Loucy (cell line): ENCODE measurements around the gene UBE2J2.
"Not testable (repeated sequence)": the region's sequence is repeated elsewhere in the genome, so short reads cannot be mapped to it uniquely, and the experiment has no call there.

ENCODE experiments used
- H2AFZ ChIP-seq: fragments of 200-600 bp; sonication (generic); 2 replicates; pipeline ENCODE4 v1.6.0; 2016; ENCODE audit warnings: antibody characterized with exemption, mild to moderate bottlenecking, low read length, moderate library complexity
- H3F3A ChIP-seq: fragments of 200-600 bp; 2 replicates; pipeline ENCODE4 v1.6.0; 2016; ENCODE audit warnings: antibody characterized with exemption, low read depth, mild to moderate bottlenecking
- H3K27me3 ChIP-seq: fragments of 200-600 bp; sonication (generic); 2 replicates; pipeline ENCODE4 v1.6.1; 2014; ENCODE audit warnings: low read length, mild to moderate bottlenecking; ENCODE audit not compliant: insufficient read depth, poor library complexity, severe bottlenecking
- H3K36me3 ChIP-seq: fragments of 200-600 bp; sonication (generic); 2 replicates; pipeline ENCODE4 v1.6.1; 2016; ENCODE audit warnings: low read length; ENCODE audit not compliant: insufficient read depth
- H3K4me1 ChIP-seq: fragments of 200-600 bp; sonication (generic); 2 replicates; pipeline ENCODE4 v1.5.1; 2014; ENCODE audit warnings: low read length, mild to moderate bottlenecking; ENCODE audit not compliant: insufficient read depth, poor library complexity, severe bottlenecking
- H3K4me2 ChIP-seq: fragments of 200-600 bp; sonication (generic); 2 replicates; pipeline ENCODE4 v1.6.0; 2014; ENCODE audit warnings: antibody characterized with exemption, low read length, low read depth, mild to moderate bottlenecking; ENCODE audit not compliant: poor library complexity, severe bottlenecking
- H3K4me3 ChIP-seq: fragments of 200-600 bp; sonication (generic); 2 replicates; pipeline ENCODE4 v1.5.1; 2014; ENCODE audit warnings: low read length, mild to moderate bottlenecking, mixed read lengths; ENCODE audit not compliant: poor library complexity, severe bottlenecking
- H3K79me2 ChIP-seq: fragments of 200-600 bp; sonication (generic); 2 replicates; pipeline ENCODE4 v1.6.1; 2014; ENCODE audit warnings: low read length; ENCODE audit not compliant: insufficient read depth
- H3K9ac ChIP-seq: fragments of 200-600 bp; sonication (generic); 2 replicates; pipeline ENCODE4 v1.6.0; 2014; ENCODE audit warnings: mild to moderate bottlenecking, low read depth, low read length, moderate library complexity; ENCODE audit not compliant: poor library complexity, severe bottlenecking
- H3K9me2 ChIP-seq: fragments of 200-600 bp; sonication (generic); replicated peaks from 2 replicates; pipeline ENCODE4 v1.6.1; 2016; ENCODE audit warnings: low read depth, low read length, mixed read lengths
- H3K9me3 ChIP-seq: fragments of 200-600 bp; sonication (generic); 2 replicates; pipeline ENCODE4 v1.6.1; 2014; ENCODE audit warnings: mild to moderate bottlenecking, antibody characterized with exemption, low read length, low read depth; ENCODE audit not compliant: insufficient read depth
- H4K20me1 ChIP-seq: fragments of 200-600 bp; sonication (generic); 2 replicates; pipeline ENCODE4 v1.6.0; 2014; ENCODE audit warnings: antibody characterized with exemption, low read length, mild to moderate bottlenecking; ENCODE audit not compliant: insufficient read depth, poor library complexity, severe bottlenecking
- CTCF ChIP-seq: fragments of 200-600 bp; sonication (generic); conservative IDR thresholded peaks from 2 replicates; pipeline ENCODE4 v1.5.1; 2014; ENCODE audit warnings: mild to moderate bottlenecking, antibody characterized with exemption, low read length
- EZH2phosphoT487 ChIP-seq: fragments of 200-600 bp; IDR thresholded peaks from 2 replicates; pipeline ENCODE4 v1.6.1; 2018; ENCODE audit warnings: antibody characterized with exemption, mild to moderate bottlenecking, moderate library complexity, borderline replicate concordance

The UBE2J2 gene

GRCh38 chr1:1253314-1253713, 20.3 kb downstream of the UBE2J2 start:
- Histone ChIP-seq H3K27me3 (no peaks in the 10 kb centered on the region), H3K9ac (no peak overlapping the region), H3F3A (no peaks in the 10 kb centered on the region), H4K20me1 (no peaks in the 10 kb centered on the region), H3K79me2 (peaks cover 1% of the 10 kb centered on the region; the same call in 1 of the 2 replicates), H2AFZ (no peak overlapping the region), H3K9me3 (no peaks in the 10 kb centered on the region), H3K4me1 (peaks cover 13% of the 10 kb centered on the region), H3K4me2 (no peak overlapping the region), H3K4me3 (no peak overlapping the region), H3K9me2 (no peaks in the 10 kb centered on the region), H3K36me3 (peaks cover 18% of the 10 kb centered on the region; the same call in 1 of the 2 replicates)
- TF ChIP-seq EZH2phosphoT487, result no peak

GRCh38 chr1:1250786-1251284, 22.8 kb downstream of the UBE2J2 start:
- H3K9me2 ChIP-seq, result no peaks in the 10 kb centered on the region
- peak overlapping the region; percentile 14 for H3K4me3 ChIP-seq
- no peaks in the 10 kb centered on the region for H3K9me3 ChIP-seq
- peak overlapping the region; percentile 54 for H3K4me2 ChIP-seq
- peak overlapping the region; percentile 82 for H3K9ac ChIP-seq
- no peaks in the 10 kb centered on the region for H3F3A ChIP-seq
- no peaks in the 10 kb centered on the region for H3K79me2 ChIP-seq
- H4K20me1 ChIP-seq, result no peaks in the 10 kb centered on the region
- H2AFZ ChIP-seq, result no peak overlapping the region
- H3K4me1 ChIP-seq, result peaks cover 13% of the 10 kb centered on the region
- TF ChIP-seq CTCF (no peak), EZH2phosphoT487 (no peak)
- H3K36me3 ChIP-seq, result peaks cover 18% of the 10 kb centered on the region; the same call in 1 of the 2 replicates
- no peaks in the 10 kb centered on the region for H3K27me3 ChIP-seq

- not testable (repeated sequence) for H3K79me2 ChIP-seq, H3K9me2 ChIP-seq, H3K9me3 ChIP-seq, H3K27me3 ChIP-seq, H3K9ac ChIP-seq, H3K4me2 ChIP-seq, H3K36me3 ChIP-seq, H4K20me1 ChIP-seq, H2AFZ ChIP-seq, H3K4me3 ChIP-seq, H3F3A ChIP-seq
- H3K4me1 ChIP-seq, result peaks cover 13% of the 10 kb centered on the region
These were observed 25.4 kb downstream of the UBE2J2 start for GRCh38 chr1:1248009-1248913.

GRCh38 chr1:1247341-1247913, 26.2 kb downstream of the UBE2J2 start:
- no peaks in the 10 kb centered on the region for H3K27me3 ChIP-seq
- no peak overlapping the region for H3K4me3 ChIP-seq
- H3K9me2 ChIP-seq, result no peaks in the 10 kb centered on the region
- TF ChIP-seq EZH2phosphoT487 (no peak), CTCF (no peak)
- H3K36me3 ChIP-seq, result no peaks in the 10 kb centered on the region
- H3K79me2 ChIP-seq, result no peaks in the 10 kb centered on the region
- H4K20me1 ChIP-seq, result no peaks in the 10 kb centered on the region
- H3K9ac ChIP-seq, result no peak overlapping the region
- no peak overlapping the region for H2AFZ ChIP-seq
- H3K9me3 ChIP-seq, result no peaks in the 10 kb centered on the region
- H3K4me2 ChIP-seq, result no peak overlapping the region
- H3F3A ChIP-seq, result no peaks in the 10 kb centered on the region
- H3K4me1 ChIP-seq, result peaks cover 13% of the 10 kb centered on the region
